GM18517 (cell line): ENCODE results near the gene ANAPC2.

Source experiments
- ATAC-seq: cut with Tn5 transposase; IDR thresholded peaks from one replicate; pipeline ENCODE4 v1.9.1; 2021; ENCODE audit warnings: mild to moderate bottlenecking, moderate library complexity; ENCODE audit not compliant: unreplicated experiment

The ANAPC2 gene

DNA sequence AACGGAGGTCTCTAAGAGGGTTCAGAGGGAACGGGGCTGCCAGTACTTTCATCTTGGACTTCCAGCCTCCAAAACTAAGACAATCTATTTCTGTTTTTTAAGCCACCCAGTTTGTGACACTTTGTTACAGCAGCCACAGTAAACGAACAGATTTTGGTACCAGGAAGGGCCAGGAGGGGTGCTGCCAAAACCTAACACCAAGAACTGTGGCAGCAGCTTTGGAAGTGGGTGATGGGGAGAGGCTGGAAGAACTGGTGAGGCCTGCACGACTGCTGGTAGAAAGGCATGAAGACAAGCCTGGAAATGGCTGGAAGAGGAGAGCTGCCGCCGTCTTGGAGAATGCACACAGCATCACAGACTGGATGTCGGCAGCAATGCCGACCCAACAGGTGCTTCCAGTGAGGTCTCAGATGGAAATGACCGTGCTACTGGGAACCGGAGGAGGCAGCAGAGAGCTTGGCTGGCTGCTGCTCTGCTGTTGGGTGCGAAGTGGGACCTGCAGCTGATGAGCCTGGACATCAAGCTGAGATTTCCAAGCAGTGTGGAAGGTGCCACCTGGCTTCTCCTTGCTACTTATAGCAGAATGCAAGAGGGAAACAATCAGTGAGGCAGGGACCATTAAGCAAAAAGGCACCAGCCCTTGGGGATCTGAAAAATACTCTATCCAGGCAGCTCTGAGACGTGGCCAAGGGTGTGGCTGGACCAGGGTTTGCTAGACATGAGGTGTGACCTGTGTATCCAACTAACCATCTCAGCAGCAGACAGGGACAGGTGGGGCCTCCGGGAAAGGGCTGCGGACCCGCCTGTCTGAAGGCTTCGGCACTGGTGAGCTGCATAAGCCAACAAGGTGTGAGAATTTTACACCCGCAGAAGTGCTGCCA lies 11.8 kb downstream of the ANAPC2 start:
- ATAC-seq, result no peak

DNA sequence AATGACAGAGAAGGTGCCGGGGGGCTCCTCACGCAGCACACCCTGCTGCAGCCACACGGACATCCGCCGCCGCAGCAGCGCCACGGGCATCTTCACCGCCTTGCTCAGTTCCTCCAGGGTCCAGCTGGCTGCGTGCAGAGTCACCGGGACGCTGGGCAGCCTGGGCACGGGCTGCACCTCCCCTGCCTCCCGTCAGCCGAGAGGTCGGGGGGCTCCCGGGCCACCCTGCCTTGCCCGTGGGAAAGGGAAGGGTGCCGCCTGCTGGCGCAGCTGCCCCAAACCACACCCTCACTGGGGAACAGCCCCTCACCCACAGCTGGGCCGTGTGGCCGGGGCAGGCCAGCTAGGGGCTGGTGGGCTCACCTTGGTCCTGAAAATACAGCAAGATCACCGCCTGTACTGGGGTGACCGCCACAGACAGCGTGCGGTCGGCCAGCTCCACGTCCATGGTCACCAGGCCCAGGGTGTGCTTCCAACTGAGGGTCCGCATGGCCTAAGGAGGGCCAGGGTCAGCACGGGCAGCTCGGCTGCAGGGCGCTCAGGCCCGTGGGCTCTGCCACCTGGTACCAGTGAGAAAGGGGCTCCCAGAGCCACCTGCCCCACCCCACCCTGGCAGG lies 12.9 kb downstream of the ANAPC2 start:
- no peak for ATAC-seq

GRCh38 chr9:137174722-137175293 lies 13.6 kb downstream of the ANAPC2 start:
- ATAC-seq, result no peak

DNA sequence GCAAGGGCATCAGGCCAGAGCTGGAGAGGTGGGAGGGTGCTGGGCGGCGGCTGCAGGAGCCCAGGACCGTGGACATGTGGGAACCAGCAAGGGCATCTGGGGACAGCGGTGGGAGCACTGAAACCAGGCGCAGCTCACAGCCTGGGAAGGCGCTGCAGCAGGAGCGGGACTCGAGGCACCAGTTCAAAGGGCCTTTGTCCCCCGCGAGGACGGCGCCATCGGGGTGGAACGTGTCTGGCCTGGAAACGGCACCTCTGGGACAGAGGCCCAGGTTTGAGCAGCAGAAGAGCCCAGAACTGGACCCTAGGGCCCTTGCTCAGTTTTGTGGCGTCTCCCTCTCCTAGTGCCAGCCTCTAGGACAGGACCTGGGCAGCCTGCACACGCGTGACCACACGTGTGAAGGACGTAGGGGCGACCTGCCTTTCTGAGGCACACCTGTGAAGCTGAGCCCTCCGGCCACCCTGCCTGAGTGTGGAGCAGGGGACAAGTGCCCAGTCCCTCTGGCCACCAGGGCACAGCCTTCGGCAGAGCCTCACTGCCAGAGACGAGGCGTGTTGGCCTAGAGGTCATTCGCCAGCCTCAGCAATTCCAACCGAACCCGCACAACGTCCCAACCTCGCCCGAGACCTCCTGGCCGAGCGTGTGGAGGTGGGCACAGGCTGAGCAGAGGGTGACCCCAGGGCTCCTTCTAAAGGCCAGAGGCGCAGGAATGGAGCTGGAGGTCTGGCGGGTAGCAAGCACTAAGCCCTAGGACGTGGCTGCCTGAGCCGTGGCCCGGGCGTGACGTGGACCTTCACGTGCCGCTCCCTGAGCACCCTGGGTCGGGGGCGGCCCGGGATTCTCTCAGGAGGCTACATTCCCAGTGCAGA lies 14.3 kb downstream of the ANAPC2 start:
- no peak for ATAC-seq

DNA sequence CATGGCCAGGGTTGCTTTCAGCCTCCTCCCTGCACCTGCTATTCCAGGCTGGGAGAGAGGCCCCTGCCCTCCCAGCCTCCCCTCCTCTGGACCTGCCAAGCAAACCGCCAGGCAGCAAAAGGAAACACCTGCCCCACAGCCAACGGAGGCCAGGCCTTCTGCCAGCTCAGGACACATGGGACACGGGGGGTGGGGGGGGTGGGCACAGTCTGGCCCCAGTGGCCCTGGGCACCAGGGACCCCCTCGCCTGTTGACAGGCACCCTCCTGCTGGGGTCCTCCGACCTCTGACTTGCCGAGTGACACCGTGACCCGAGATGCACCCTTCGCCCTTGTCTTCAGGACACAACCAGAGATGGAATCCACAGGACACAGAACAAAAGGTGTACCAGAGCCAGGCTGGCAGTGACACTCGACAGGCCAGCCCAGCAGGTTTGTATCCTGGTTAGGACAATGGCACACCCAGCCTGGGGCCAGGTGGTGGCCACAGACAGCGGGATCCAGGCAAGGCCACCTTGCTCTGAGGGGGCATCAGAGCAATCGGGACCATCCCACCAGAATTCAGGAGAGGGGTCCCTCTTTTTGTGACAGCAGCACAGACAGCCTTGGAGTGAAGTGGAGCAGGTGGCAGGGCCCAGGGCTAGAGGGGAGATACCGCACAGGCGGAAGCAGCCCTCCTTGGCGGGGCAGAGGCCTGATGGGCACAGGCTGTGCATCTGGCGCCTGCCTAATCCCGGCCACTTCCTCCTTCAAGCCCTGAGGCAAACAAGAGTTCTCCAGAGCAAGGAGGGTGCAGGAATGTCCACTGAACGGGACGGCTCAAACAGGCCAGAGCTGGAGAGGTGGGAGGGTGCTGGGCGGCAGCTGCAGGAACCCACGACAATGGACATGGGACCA lies 15.2 kb downstream of the ANAPC2 start:
- ATAC-seq, result no peak

GRCh38 chr9:137171149-137171900 lies 17.0 kb downstream of the ANAPC2 start:
- ATAC-seq, result no peak

- no peak for ATAC-seq
Measured at GRCh38 chr9:137170486-137171148, 17.7 kb downstream of the ANAPC2 start.

- no peak for ATAC-seq
Measured at GRCh38 chr9:137169896-137170358, 18.4 kb downstream of the ANAPC2 start, which contains the start of gene LRRC26. TSS of gene LRRC26 (minus strand) at chr9:137170051. CDS start at chr9:137169943, 108 bp downstream.

- no peak for ATAC-seq
Measured at GRCh38 chr9:137168904-137169856, 19.2 kb downstream of the ANAPC2 start.

GRCh38 chr9:137168573-137168903 lies 19.8 kb downstream of the ANAPC2 start:
- no peak for ATAC-seq

DNA sequence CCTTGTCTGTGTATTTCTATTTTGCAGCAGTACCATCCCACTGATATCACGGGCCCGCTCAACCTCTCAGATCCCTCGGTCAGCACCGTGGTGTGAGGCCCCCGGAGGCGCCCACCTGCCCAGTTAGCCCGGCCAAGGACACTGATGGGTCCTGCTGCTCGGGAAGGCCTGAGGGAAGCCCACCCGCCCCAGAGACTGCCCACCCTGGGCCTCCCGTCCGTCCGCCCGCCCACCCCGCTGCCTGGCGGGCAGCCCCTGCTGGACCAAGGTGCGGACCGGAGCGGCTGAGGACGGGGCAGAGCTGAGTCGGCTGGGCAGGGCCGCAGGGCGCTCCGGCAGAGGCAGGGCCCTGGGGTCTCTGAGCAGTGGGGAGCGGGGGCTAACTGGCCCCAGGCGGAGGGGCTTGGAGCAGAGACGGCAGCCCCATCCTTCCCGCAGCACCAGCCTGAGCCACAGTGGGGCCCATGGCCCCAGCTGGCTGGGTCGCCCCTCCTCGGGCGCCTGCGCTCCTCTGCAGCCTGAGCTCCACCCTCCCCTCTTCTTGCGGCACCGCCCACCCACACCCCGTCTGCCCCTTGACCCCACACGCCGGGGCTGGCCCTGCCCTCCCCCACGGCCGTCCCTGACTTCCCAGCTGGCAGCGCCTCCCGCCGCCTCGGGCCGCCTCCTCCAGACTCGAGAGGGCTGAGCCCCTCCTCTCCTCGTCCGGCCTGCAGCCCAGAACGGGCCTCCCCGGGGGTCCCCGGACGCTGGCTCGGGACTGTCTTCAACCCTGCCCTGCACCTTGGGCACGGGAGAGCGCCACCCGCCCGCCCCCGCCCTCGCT lies 20.4 kb downstream of the ANAPC2 start:
- ATAC-seq, result no peak

- no peak for ATAC-seq
Measured at GRCh38 chr9:137167277-137167746, 21.0 kb downstream of the ANAPC2 start.

- no peak for ATAC-seq
Measured at GRCh38 chr9:137166380-137167229, 21.8 kb downstream of the ANAPC2 start.

GRCh38 chr9:137165250-137165836 lies 23.0 kb downstream of the ANAPC2 start:
- ATAC-seq, result no peak
